HEK293 (cell line): ENCODE data around the gene MRPL18.

Experiments
- CTCF ChIA-PET: fragments of 350-600 bp; formaldehyde crosslinking; extraction: SDS; loops from one replicate; lab custom pipeline; 2021; ENCODE audit warnings: antibody characterized with exemption; lab: Yijun Ruan, JAX
- POLR2A ChIA-PET: fragments of 300-600 bp; formaldehyde crosslinking; extraction: SDS; loops from one replicate; lab custom pipeline; 2020; ENCODE audit warnings: antibody characterized with exemption, inconsistent platforms; lab: Yijun Ruan, JAX
- H3K27ac ChIP-seq: fragments of 200-500 bp; sonication (Bioruptor generic); 2 replicates; pipeline ENCODE4 v1.5.1; 2014; ENCODE audit warnings: low read depth, low read length, control low read depth, inconsistent platforms; ENCODE audit errors: extremely low read depth
- H3K36me3 ChIP-seq, 2 experiments: fragments of 200-500 bp in 1 of 2; sonication (Bioruptor generic) in 1 of 2; 1 replicate in 1 of 2; 2 replicates in 1 of 2; pipeline ENCODE4 v1.5.1; 2014 to 2017; ENCODE audit warnings: inconsistent platforms in 2 of 2, low read length in 2 of 2; ENCODE audit not compliant: control insufficient read depth in 2 of 2, insufficient read depth in 1 of 2
- H3K4me1 ChIP-seq: fragments of 200-500 bp; sonication (Bioruptor generic); 2 replicates; pipeline ENCODE4 v1.5.1; 2014; ENCODE audit warnings: mild to moderate bottlenecking, low read length, inconsistent platforms; ENCODE audit not compliant: control insufficient read depth, insufficient read depth
- H3K4me3 ChIP-seq: 2 replicates; pipeline ENCODE4 v1.5.1; 2011; ENCODE audit warnings: low read depth, mild to moderate bottlenecking, control low read depth, low read length, moderate library complexity
- H3K9me3 ChIP-seq: fragments of 200-500 bp; sonication (Bioruptor generic); 2 replicates; pipeline ENCODE4 v1.5.1; 2014; ENCODE audit warnings: low read depth, low read length, inconsistent platforms; ENCODE audit not compliant: control insufficient read depth, insufficient read depth
- FEZF1 ChIP-seq: fragments of 450-650 bp; formaldehyde crosslinking; IDR thresholded peaks from 2 replicates; pipeline ENCODE4 v1.5.1; 2016; ENCODE audit warnings: missing biosample characterization, missing genetic modification characterization
- HIC1 ChIP-seq: fragments of 450-650 bp; formaldehyde crosslinking; IDR thresholded peaks from 2 replicates; pipeline ENCODE4 v1.5.1; 2016; ENCODE audit warnings: missing biosample characterization, missing genetic modification characterization
- KLF10 ChIP-seq: fragments of 450-650 bp; IDR thresholded peaks from 2 replicates; pipeline ENCODE4 v1.5.1; 2018; ENCODE audit warnings: missing biosample characterization, mild to moderate bottlenecking, missing genetic modification characterization
- PRDM2 ChIP-seq: fragments of 450-650 bp; formaldehyde crosslinking; IDR thresholded peaks from 2 replicates; pipeline ENCODE4 v1.5.1; 2016; ENCODE audit warnings: missing biosample characterization, missing genetic modification characterization, borderline replicate concordance
- SETDB1 ChIP-seq: IDR thresholded peaks from one replicate; pipeline ENCODE4 v1.6.1; 2017; ENCODE audit warnings: mild to moderate bottlenecking, low read length, moderate library complexity, mixed read lengths; ENCODE audit not compliant: insufficient read length
- ZBTB20 ChIP-seq: fragments of 450-650 bp; formaldehyde crosslinking; IDR thresholded peaks from 2 replicates; pipeline ENCODE4 v1.5.1; 2016; ENCODE audit warnings: missing biosample characterization, missing genetic modification characterization
- ZBTB44 ChIP-seq: fragments of 450-650 bp; IDR thresholded peaks from 2 replicates; pipeline ENCODE4 v1.5.1; 2018; ENCODE audit warnings: missing biosample characterization, mild to moderate bottlenecking, missing genetic modification characterization
- ZFP37 ChIP-seq: fragments of 450-650 bp; formaldehyde crosslinking; IDR thresholded peaks from 2 replicates; pipeline ENCODE4 v1.5.1; 2016; ENCODE audit warnings: missing biosample characterization, missing genetic modification characterization
- ZFP41 ChIP-seq: fragments of 450-650 bp; formaldehyde crosslinking; IDR thresholded peaks from 2 replicates; pipeline ENCODE4 v1.5.1; 2016; ENCODE audit warnings: missing biosample characterization, missing genetic modification characterization, borderline replicate concordance
- ZNF155 ChIP-seq: fragments of 450-650 bp; formaldehyde crosslinking; IDR thresholded peaks from 2 replicates; pipeline ENCODE4 v1.5.1; 2016; ENCODE audit warnings: missing biosample characterization, missing genetic modification characterization
- ZNF16 ChIP-seq: fragments of 450-650 bp; formaldehyde crosslinking; IDR thresholded peaks from 2 replicates; pipeline ENCODE4 v1.5.1; 2016; ENCODE audit warnings: low read depth, missing biosample characterization, missing genetic modification characterization
- ZNF184 ChIP-seq: fragments of 450-650 bp; IDR thresholded peaks from 2 replicates; pipeline ENCODE4 v1.5.1; 2018; ENCODE audit warnings: missing biosample characterization, mild to moderate bottlenecking, missing genetic modification characterization
- ZNF510 ChIP-seq: fragments of 450-650 bp; formaldehyde crosslinking; IDR thresholded peaks from 2 replicates; pipeline ENCODE4 v1.5.1; 2018; ENCODE audit warnings: mild to moderate bottlenecking, missing genetic modification characterization, missing biosample characterization; ENCODE audit not compliant: insufficient replicate concordance
- ZNF670 ChIP-seq: fragments of 450-650 bp; formaldehyde crosslinking; IDR thresholded peaks from 2 replicates; pipeline ENCODE4 v1.5.1; 2016; ENCODE audit warnings: missing biosample characterization, missing genetic modification characterization, low read depth
- ZNF747 ChIP-seq: fragments of 450-650 bp; formaldehyde crosslinking; IDR thresholded peaks from 2 replicates; pipeline ENCODE4 v1.5.1; 2016; ENCODE audit warnings: missing biosample characterization, missing genetic modification characterization
- ZNF830 ChIP-seq: fragments of 450-650 bp; IDR thresholded peaks from 2 replicates; pipeline ENCODE4 v1.5.0; 2018; ENCODE audit warnings: missing biosample characterization, missing genetic modification characterization, low read depth, mild to moderate bottlenecking, moderate library complexity

MRPL18 gene

GRCh38 chr6:159832946-159833345, 42.7 kb downstream of the MRPL18 start (continued):
- TF ChIP-seq ZNF155 (no peak), ZNF670 (tag by site-specific recombination) (no peak), ZNF747 (no peak)

- H3K4me1 ChIP-seq, result no peaks in the 10 kb centered on the region
- no peak overlapping the region for H3K27ac ChIP-seq
- CTCF ChIA-PET, result interaction anchor here (0.5 to 1.2 kb wide), 3 partner anchors 15 to 180 kb away, joined by 3 read pairs; no protein-coding TSS in a partner anchor
- no peaks in the 10 kb centered on the region for H3K36me3 ChIP-seq
- H3K9me3 ChIP-seq, result no peaks in the 10 kb centered on the region
- POLR2A ChIA-PET, result interaction anchor here (0.6 to 1.1 kb wide), 2 partner anchors 106 to 200 kb away, joined by 4 read pairs; partner anchors contain the start of gene WTAP
- no peak overlapping the region for H3K4me3 ChIP-seq
- TF ChIP-seq PRDM2 (tag by site-specific recombination), result no peak
- no peak for TF ChIP-seq SETDB1
- TF ChIP-seq ZBTB44 (tag by site-specific recombination), result no peak
- TF ChIP-seq ZNF510 (tag by site-specific recombination), result no peak
- TF ChIP-seq ZFP37, result no peak
- TF ChIP-seq KLF10 (tag by site-specific recombination), result no peak
These were observed 43.3 kb downstream of the MRPL18 start for GRCh38 chr6:159833556-159833955.

GRCh38 chr6:159833997-159834603, 43.8 kb downstream of the MRPL18 start:
- CTCF ChIA-PET, result interaction anchor here (0.5 to 1.2 kb wide), 4 partner anchors 15 to 1203 kb away, joined by 3 to 4 read pairs (median 3); no protein-coding TSS in a partner anchor
- POLR2A ChIA-PET, result interaction anchor here (1.1 kb wide), 1 partner anchor 107 kb away, joined by 4 read pairs; the partner anchor contains the start of gene WTAP

More at GRCh38 chr6:159833997-159834603, 43.8 kb downstream of the MRPL18 start:
- no peaks in the 10 kb centered on the region for H3K9me3 ChIP-seq
- no peak overlapping the region for H3K27ac ChIP-seq
- no peaks in the 10 kb centered on the region for H3K36me3 ChIP-seq
- no peak overlapping the region for H3K4me3 ChIP-seq
- no peaks in the 10 kb centered on the region for H3K4me1 ChIP-seq
- TF ChIP-seq ZNF16 (tag by site-specific recombination) (no peak), ZNF184 (no peak), FEZF1 (no peak), ZNF155 (no peak), ZNF830 (tag by site-specific recombination) (no peak), ZFP41 (no peak), ZBTB20 (no peak), HIC1 (tag by site-specific recombination) (no peak)
